Chondrocyte (in vitro differentiated cells): ENCODE results near the gene MYOZ2. TPM values are rescaled to one million over a fixed set of nuclear protein-coding genes. Genes with fewer than 3 reads are reported as not detected.

Experiments used
- DNase-seq: peaks from one replicate; pipeline ENCODE4 v3.0.0; 2021; ENCODE audit warnings: mixed read lengths, low spot score
- H3K27ac Mint-ChIP-seq: one replicate; pipeline ENCODE4 v1.8.0; 2021; ENCODE audit warnings: mild to moderate bottlenecking, moderate library complexity, mixed read lengths; ENCODE audit not compliant: unreplicated experiment
- H3K27me3 Mint-ChIP-seq: 2 replicates; pipeline ENCODE4 v1.8.0; 2021; ENCODE audit warnings: low read depth, mixed read lengths
- H3K36me3 Mint-ChIP-seq: 2 replicates; pipeline ENCODE4 v1.8.0; 2021; ENCODE audit warnings: low read depth, mixed read lengths
- H3K4me1 Mint-ChIP-seq: 2 replicates; pipeline ENCODE4 v1.8.0; 2021; ENCODE audit warnings: low read depth, mild to moderate bottlenecking, mixed read lengths
- H3K4me3 Mint-ChIP-seq: one replicate; pipeline ENCODE4 v1.8.0; 2021; ENCODE audit warnings: mild to moderate bottlenecking, moderate library complexity, mixed read lengths; ENCODE audit not compliant: unreplicated experiment
- H3K9me3 Mint-ChIP-seq: 2 replicates; pipeline ENCODE4 v1.8.0; 2021; ENCODE audit warnings: low read depth, mixed read lengths
- CTCF ChIP-seq: fragments of 200-600 bp; sonication (generic); IDR thresholded peaks from 2 replicates; pipeline ENCODE4 v1.5.0; 2021; ENCODE audit warnings: antibody characterized with exemption, mild to moderate bottlenecking, moderate library complexity
- total RNA-seq: library from RNA; stranded (reverse); gene quantifications from 3 replicates; pipeline ENCODE4 v1.2.1, GENCODE V29; 2021

The MYOZ2 gene
- total RNA-seq, 1 donor from 2014 or later, result 0.35 TPM

- H3K4me3 Mint-ChIP-seq, result peak overlapping the region; percentile 98
- H3K9me3 Mint-ChIP-seq, result no peaks in the 10 kb centered on the region
- peaks cover 38% of the 10 kb centered on the region for H3K4me1 Mint-ChIP-seq
- no peak for TF ChIP-seq CTCF
- H3K36me3 Mint-ChIP-seq, result peaks cover 2% of the 10 kb centered on the region
- no peaks in the 10 kb centered on the region for H3K27me3 Mint-ChIP-seq
- peak overlapping the region; percentile 93 for H3K27ac Mint-ChIP-seq
- DNase-seq, result no peak
Observed at GRCh38 chr4:119211867-119212233, 76.2 kb downstream of the MYOZ2 start.

DNA sequence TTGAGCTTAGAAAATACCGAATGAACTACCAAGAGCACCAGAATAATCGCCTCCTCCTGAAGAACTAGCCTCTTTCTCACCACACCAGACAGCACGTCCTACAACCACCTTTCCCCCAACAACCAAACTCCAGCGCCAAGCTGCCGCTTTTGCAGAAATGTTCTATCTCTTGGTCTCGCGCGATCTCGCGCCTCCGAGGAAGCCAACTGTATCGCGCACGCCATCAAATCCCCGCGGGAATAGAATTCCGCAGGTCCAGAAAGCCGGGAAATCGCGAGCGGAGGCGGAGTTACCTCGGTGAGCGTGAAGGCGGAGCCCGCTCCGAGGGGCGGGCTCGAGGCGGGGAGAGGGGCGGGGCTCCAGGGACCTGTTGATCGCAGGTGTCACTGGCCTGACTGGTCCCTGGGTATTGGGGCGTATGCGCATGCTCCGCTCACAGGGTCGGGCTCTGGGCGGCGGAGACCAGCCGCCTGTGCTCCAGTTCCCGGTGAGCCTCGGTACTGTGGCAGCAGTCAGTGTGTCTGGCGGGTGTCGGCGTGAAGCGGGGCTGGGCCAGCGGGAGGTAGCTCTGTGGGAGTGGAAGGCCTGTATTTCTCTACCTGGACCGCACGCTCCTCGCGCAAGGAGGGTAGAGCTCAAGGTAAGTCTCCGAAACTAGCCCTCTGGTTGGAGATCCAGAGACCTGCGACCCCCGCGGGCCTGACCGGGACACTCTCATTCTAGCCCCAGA lies 76.8 kb downstream of the MYOZ2 start, which contains the start of gene USP53:
TSS of gene USP53 (plus strand) at position 480 of the 730 bp plus-strand sequence. CDS start 27,047 bp downstream, outside the sequence.
- peak; percentile 98 for DNase-seq
- Mint-ChIP-seq H3K27ac (peak within 1 kb of the TSS; percentile 93), H3K4me3 (peak within 1 kb of the TSS; percentile 98), H3K36me3 (peaks cover 3% of the 10 kb centered on the region), H3K9me3 (no peaks in the 10 kb centered on the region), H3K27me3 (no peaks in the 10 kb centered on the region), H3K4me1 (peaks cover 41% of the 10 kb centered on the region)
- TF ChIP-seq CTCF, result no peak

GRCh38 chr4:119212964-119213606 lies 77.5 kb downstream of the MYOZ2 start:
- peak; percentile 96 for DNase-seq
- Mint-ChIP-seq H3K4me1 (peaks cover 48% of the 10 kb centered on the region), H3K27me3 (no peaks in the 10 kb centered on the region), H3K27ac (peak overlapping the region; percentile 93), H3K36me3 (peaks cover 8% of the 10 kb centered on the region), H3K9me3 (no peaks in the 10 kb centered on the region), H3K4me3 (peak overlapping the region; percentile 98)
- peak; percentile 73 for TF ChIP-seq CTCF

- Mint-ChIP-seq H3K27ac (no peak overlapping the region), H3K4me1 (peaks cover 33% of the 10 kb centered on the region), H3K36me3 (peaks cover 22% of the 10 kb centered on the region), H3K27me3 (no peaks in the 10 kb centered on the region), H3K4me3 (no peak overlapping the region), H3K9me3 (peaks cover 6% of the 10 kb centered on the region)
- no peak for DNase-seq
- no peak for TF ChIP-seq CTCF
Observed at GRCh38 chr4:119218093-119218492, 82.5 kb downstream of the MYOZ2 start.

DNA sequence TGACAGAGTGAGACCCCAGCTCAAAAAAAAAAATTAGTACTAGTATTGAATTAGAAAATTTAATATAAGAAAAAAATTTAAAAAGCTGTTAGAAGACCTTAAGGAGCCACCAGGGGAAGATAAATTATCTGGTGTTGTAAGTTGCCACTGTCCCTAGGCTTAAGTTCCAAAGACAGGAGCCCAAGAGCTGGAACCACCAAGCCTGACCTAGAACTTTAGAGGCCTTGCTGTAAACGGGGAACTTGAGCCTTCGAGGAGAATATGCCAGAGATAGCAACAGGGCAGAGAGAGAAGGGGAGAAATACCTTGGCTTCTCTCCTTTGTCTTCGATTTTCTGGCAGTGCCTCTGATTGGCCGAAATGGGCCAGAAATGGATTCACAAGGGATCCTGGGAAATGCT lies 85.8 kb downstream of the MYOZ2 start:
- no peak for TF ChIP-seq CTCF
- Mint-ChIP-seq H3K9me3 (peaks cover 12% of the 10 kb centered on the region), H3K4me1 (peaks cover 18% of the 10 kb centered on the region), H3K36me3 (peaks cover 30% of the 10 kb centered on the region), H3K27ac (no peak overlapping the region), H3K27me3 (no peaks in the 10 kb centered on the region), H3K4me3 (no peak overlapping the region)
- no peak for DNase-seq
